Stimulated activated naive B cell treated with anti-CD40 and anti-IgM and Interleukin-4, amounts not matched to agents 10 μg/mL and 1 μg/mL and 100 μg/mL, for 72 hours (primary cell): ENCODE measurements around the gene NUDT4.
"Not testable (repeated sequence)": the region's sequence is repeated elsewhere in the genome, so short reads cannot be mapped to it uniquely, and the experiment has no call there.

ENCODE experiments used
- ATAC-seq, 2 donors: fragments of 150-1000 bp; cut with Tn5 transposase; replicated peaks; 2 replicates each; pipeline ENCODE4 v1.10.0; 2021; ENCODE audit warnings: moderate library complexity in 1 of 2
- DNase-seq: peaks from one replicate; pipeline ENCODE4 v3.0.0; 2021
- H3K27ac Mint-ChIP-seq: one replicate; pipeline ENCODE4 v1.8.0; 2022; ENCODE audit warnings: mild to moderate bottlenecking, mixed read lengths
- H3K27me3 Mint-ChIP-seq, 2 donors: one replicate each; pipeline ENCODE4 v1.8.0; 2022; ENCODE audit warnings: mixed read lengths in 2 of 2
- H3K36me3 Mint-ChIP-seq, 2 donors: one replicate each; pipeline ENCODE4 v1.8.0; 2022; ENCODE audit warnings: mixed read lengths in 2 of 2, mild to moderate bottlenecking in 1 of 2
- H3K4me1 Mint-ChIP-seq, 2 donors: one replicate each; pipeline ENCODE4 v1.8.0; 2022; ENCODE audit warnings: mixed read lengths in 2 of 2, mild to moderate bottlenecking in 1 of 2
- H3K4me3 Mint-ChIP-seq, 2 donors: one replicate each; pipeline ENCODE4 v1.8.0; 2022; ENCODE audit warnings: mild to moderate bottlenecking in 2 of 2, mixed read lengths in 2 of 2, moderate library complexity in 1 of 2
- H3K9me3 Mint-ChIP-seq, 2 donors: one replicate each; pipeline ENCODE4 v1.8.0; 2022; ENCODE audit warnings: mixed read lengths in 2 of 2, mild to moderate bottlenecking in 1 of 2

The NUDT4 gene

DNA sequence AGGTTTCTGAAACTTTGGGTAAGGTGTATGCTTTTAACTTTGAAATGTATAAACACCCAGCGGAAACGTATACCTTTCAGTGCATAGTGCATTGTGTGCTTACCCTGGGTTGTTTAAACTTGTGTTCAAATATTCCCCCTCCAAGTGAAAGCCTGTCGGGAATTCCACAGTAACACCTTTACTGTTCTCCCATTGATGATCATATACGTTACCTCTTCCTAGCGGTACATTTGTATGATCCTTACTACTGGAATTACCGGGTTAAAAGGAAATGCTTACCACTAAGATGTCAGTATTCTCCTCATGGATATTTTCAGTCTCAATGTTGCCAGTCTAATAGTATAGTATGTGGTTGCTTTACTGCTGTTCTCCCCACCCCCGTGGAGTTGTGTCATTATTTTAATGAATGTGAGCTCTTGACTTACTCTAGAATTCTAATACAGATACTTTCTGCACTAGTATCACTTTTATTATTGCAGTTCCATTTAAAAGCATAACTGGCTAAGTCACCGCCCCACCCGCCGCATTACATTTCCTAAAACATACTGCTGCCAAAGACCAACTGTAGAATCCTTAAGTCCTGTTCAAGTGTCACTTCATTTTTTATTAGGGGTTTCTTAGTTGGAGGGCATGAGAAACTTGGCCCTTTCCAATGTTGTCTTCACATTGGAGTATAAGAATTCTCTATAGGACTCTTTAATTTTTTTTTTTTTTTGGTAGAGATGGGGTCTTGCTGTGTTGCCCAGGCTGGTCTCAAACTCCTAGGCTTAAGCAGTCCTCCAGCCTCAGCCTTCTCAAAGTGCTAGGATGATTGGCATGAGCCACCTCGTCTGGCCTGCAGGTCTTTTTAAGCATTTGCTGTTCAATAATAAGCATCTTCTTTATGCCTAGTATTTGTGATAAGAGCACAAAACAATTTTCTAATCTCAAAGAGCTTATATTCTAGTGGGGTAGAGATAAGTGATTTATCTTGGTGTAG, 24.9 kb downstream of the NUDT4 start:
- Mint-ChIP-seq H3K4me1 (peaks cover 2 to 8% of the 10 kb centered on the region in 2 donors), H3K9me3 (no peaks in the 10 kb centered on the region), H3K27ac (peak overlapping the region; percentile 62), H3K4me3 (no peak overlapping the region), H3K27me3 (no peaks in the 10 kb centered on the region), H3K36me3 (peaks cover 28 to 47% of the 10 kb centered on the region in 2 donors)
- ATAC-seq (no peak), DNase-seq (no peak)

GRCh38 chr12:93403988-93404803, 26.5 kb downstream of the NUDT4 start:
- H3K36me3 Mint-ChIP-seq: peaks cover 23 to 48% of the 10 kb centered on the region in 2 donors

GRCh38 chr12:93404961-93405849, 27.5 kb downstream of the NUDT4 start:
- peak; percentile 48 to 53 for ATAC-seq
- peaks cover 4 to 10% of the 10 kb centered on the region in 2 donors for H3K4me1 Mint-ChIP-seq
- H3K27me3 Mint-ChIP-seq: no peaks in the 10 kb centered on the region
- H3K36me3 Mint-ChIP-seq: peaks cover 23 to 48% of the 10 kb centered on the region in 2 donors
- H3K9me3 Mint-ChIP-seq: no peaks in the 10 kb centered on the region
- no peak for DNase-seq
- H3K27ac Mint-ChIP-seq: peak overlapping the region; percentile 65
- no peak overlapping the region for H3K4me3 Mint-ChIP-seq

More at GRCh38 chr12:93403988-93404803, 26.5 kb downstream of the NUDT4 start:
- H3K27me3 Mint-ChIP-seq: no peaks in the 10 kb centered on the region
- DNase-seq (no peak), ATAC-seq (peak in 1 of 2 donors; percentile 22)
- peak overlapping the region; percentile 20 for H3K27ac Mint-ChIP-seq
- H3K9me3 Mint-ChIP-seq: no peaks in the 10 kb centered on the region
- H3K4me1 Mint-ChIP-seq: peaks cover 4 to 10% of the 10 kb centered on the region in 2 donors
- no peak overlapping the region for H3K4me3 Mint-ChIP-seq

DNA sequence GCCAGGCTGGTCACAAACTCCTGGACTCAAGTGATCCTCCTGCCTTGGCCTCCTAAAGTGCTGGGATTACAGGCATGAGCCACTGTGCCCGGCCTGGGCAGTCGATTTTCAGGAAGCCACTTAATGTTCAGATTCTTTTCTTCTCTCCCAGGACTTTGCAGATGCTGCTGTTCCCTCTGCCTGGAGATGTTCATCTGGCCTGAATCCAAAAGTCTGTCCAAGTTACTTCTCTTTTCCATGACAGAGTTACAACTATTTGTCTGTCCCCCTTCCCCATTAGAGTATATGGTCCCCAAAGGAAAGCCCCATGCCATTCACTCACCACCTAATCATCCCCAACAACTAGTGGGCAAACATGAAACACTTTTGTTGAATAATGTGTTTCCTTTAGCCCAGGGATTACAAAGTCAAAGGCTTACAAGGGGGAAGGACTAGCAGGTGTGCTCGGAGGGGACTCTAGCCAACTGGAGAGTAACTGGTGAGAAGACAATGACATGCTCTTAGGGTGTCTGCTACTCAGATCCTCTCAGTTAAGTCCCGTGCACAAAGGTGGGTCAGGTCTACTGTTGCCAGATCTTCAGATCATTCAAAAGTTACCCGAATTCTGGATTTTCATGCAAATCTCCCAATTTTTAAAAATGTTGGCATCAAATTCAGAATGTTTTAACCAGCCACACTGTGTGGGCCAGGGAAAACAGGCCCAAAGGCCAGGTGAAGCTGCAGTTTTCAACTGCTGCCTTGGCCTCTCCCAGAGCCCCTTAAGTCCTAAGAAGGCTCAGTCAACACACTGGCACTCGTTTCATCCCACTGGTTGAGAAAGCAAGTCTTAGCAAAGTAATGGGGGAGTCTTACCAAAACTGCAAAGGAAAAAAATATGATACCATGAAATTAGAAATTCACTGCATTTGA, 29.6 kb downstream of the NUDT4 start:
- H3K36me3 Mint-ChIP-seq: peaks cover 27 to 57% of the 10 kb centered on the region in 2 donors
- peaks cover 6 to 16% of the 10 kb centered on the region in 2 donors for H3K4me1 Mint-ChIP-seq
- DNase-seq (no peak), ATAC-seq (peak in 1 of 2 donors; percentile 24)
- H3K27ac Mint-ChIP-seq: peak overlapping the region; percentile 10
- H3K9me3 Mint-ChIP-seq: no peaks in the 10 kb centered on the region
- H3K4me3 Mint-ChIP-seq: no peak overlapping the region
- H3K27me3 Mint-ChIP-seq: no peaks in the 10 kb centered on the region

DNA sequence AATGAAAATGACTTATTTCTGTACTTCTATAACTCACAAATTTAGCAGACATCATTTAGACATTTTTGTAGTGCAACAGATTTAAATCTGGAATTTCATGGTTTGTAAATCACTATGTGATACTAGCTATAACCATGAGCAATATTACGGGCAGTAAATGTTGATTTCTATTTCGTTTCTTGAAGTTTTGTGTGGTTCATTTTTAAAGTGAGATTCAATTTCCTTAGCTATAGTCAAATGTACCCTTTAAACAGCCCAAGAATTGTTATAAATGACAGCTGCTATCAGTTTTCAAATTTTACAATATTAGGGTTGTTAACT, 30.2 kb downstream of the NUDT4 start:
- Mint-ChIP-seq H3K36me3 (peaks cover 24 to 53% of the 10 kb centered on the region in 2 donors), H3K4me3 (no peak overlapping the region), H3K9me3 (no peaks in the 10 kb centered on the region), H3K4me1 (peaks cover 9 to 23% of the 10 kb centered on the region in 2 donors), H3K27ac (no peak overlapping the region), H3K27me3 (no peaks in the 10 kb centered on the region)
- DNase-seq (no peak), ATAC-seq (no peak)

GRCh38 chr12:93408813-93409212, 31.1 kb downstream of the NUDT4 start:
- Mint-ChIP-seq H3K27me3 (no peaks in the 10 kb centered on the region), H3K4me1 (peaks cover 17 to 31% of the 10 kb centered on the region in 2 donors), H3K9me3 (no peaks in the 10 kb centered on the region), H3K36me3 (peaks cover 31 to 54% of the 10 kb centered on the region in 2 donors), H3K27ac (peak overlapping the region; percentile 31), H3K4me3 (no peak overlapping the region)
- DNase-seq: no peak
- no peak for ATAC-seq

- Mint-ChIP-seq H3K4me1 (peaks cover 18 to 36% of the 10 kb centered on the region in 2 donors), H3K36me3 (peaks cover 29 to 51% of the 10 kb centered on the region in 2 donors), H3K27ac (peak overlapping the region; percentile 31)
- H3K4me3 Mint-ChIP-seq, DNase-seq, ATAC-seq, H3K9me3 Mint-ChIP-seq, H3K27me3 Mint-ChIP-seq: not testable (repeated sequence)
Measured at GRCh38 chr12:93409343-93410187, 31.8 kb downstream of the NUDT4 start.

- H3K4me3 Mint-ChIP-seq, H3K27ac Mint-ChIP-seq, DNase-seq, H3K27me3 Mint-ChIP-seq, ATAC-seq, H3K9me3 Mint-ChIP-seq: not testable (repeated sequence)
- Mint-ChIP-seq H3K4me1 (peaks cover 25 to 51% of the 10 kb centered on the region in 2 donors), H3K36me3 (peaks cover 27 to 49% of the 10 kb centered on the region in 2 donors)
Measured at GRCh38 chr12:93411060-93411459, 33.3 kb downstream of the NUDT4 start.

- peaks cover 30 to 59% of the 10 kb centered on the region in 2 donors for H3K4me1 Mint-ChIP-seq
- H3K27ac Mint-ChIP-seq: peak overlapping the region; percentile 51
- not testable (repeated sequence) for H3K27me3 Mint-ChIP-seq, ATAC-seq, H3K9me3 Mint-ChIP-seq, DNase-seq, H3K4me3 Mint-ChIP-seq
- H3K36me3 Mint-ChIP-seq: peaks cover 22 to 41% of the 10 kb centered on the region in 2 donors
Measured at GRCh38 chr12:93412396-93412795, 34.7 kb downstream of the NUDT4 start.

DNA sequence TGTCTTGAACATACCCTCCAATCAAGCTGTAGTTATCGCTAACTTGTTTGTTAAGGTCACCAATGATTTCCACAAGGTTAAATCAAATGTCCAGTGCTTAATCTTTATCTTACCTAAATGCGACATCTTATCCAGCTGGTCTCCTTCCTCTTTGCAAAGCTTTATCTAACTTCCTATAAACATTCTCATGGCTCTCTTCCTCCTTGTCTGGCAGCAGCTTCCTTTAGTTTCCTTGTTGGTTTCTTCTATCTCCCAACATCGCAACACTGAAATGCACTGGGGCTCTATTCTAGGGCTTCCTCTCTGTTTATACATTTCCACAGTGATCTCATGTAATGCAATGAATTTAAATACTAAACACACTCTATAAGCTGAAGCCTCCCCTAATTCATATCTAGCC, 35.3 kb downstream of the NUDT4 start:
- peaks cover 30 to 56% of the 10 kb centered on the region in 2 donors for H3K4me1 Mint-ChIP-seq
- peaks cover 0 to 4% of the 10 kb centered on the region in 2 donors for H3K9me3 Mint-ChIP-seq
- peak overlapping the region; percentile 73 for H3K27ac Mint-ChIP-seq
- ATAC-seq (no peak), DNase-seq (no peak)
- H3K27me3 Mint-ChIP-seq: no peaks in the 10 kb centered on the region
- peaks cover 22 to 37% of the 10 kb centered on the region in 2 donors for H3K36me3 Mint-ChIP-seq
- no peak overlapping the region for H3K4me3 Mint-ChIP-seq

- DNase-seq: no peak
- Mint-ChIP-seq H3K9me3 (peaks cover 0 to 4% of the 10 kb centered on the region in 2 donors), H3K4me1 (peaks cover 41 to 75% of the 10 kb centered on the region in 2 donors), H3K27me3 (no peaks in the 10 kb centered on the region), H3K36me3 (peaks cover 16 to 24% of the 10 kb centered on the region in 2 donors), H3K4me3 (peak overlapping the region; percentile 59 to 67), H3K27ac (peak overlapping the region; percentile 91)
- peak; percentile 69 to 71 for ATAC-seq
Measured at GRCh38 chr12:93415723-93416464, 38.2 kb downstream of the NUDT4 start.
